Prostate gland (tissue), 2 donors: ENCODE results near the gene MMS19. TPM values are rescaled to one million over a fixed set of nuclear protein-coding genes. Genes with fewer than 3 reads are reported as not detected.
"Not testable (repeated sequence)": the region's sequence is repeated elsewhere in the genome, so short reads cannot be mapped to it uniquely, and the experiment has no call there.

Experiments
- DNase-seq: peaks from one replicate; pipeline ENCODE4 v3.0.0-alpha.2; 2019; ENCODE audit warnings: low spot score
- H3K27ac ChIP-seq, 2 donors: fragments of 200-600 bp; sonication (generic); 2 replicates each; pipeline ENCODE4 v1.5.1; 2017 to 2019
- H3K27me3 ChIP-seq: fragments of 200-600 bp; sonication (generic); replicated peaks from 2 replicates; pipeline ENCODE4 v1.5.1; 2019; ENCODE audit not compliant: insufficient read depth
- H3K36me3 ChIP-seq, 2 donors: fragments of 200-600 bp; sonication (generic); 1 replicate in 1 of 2; 2 replicates in 1 of 2; pipeline versions ENCODE4 v1.5.1 to v1.8.1; 2017 to 2019
- H3K4me1 ChIP-seq: fragments of 200-600 bp; sonication (generic); replicated peaks from 2 replicates; pipeline ENCODE4 v1.5.1; 2019
- H3K4me3 ChIP-seq, 2 donors: fragments of 200-600 bp; sonication (generic); 2 replicates each; pipeline ENCODE4 v1.5.1; 2017 to 2019
- H3K9me3 ChIP-seq: fragments of 200-600 bp; sonication (generic); 2 replicates; pipeline ENCODE4 v1.5.1; 2017
- CTCF ChIP-seq, 4 experiments: fragments of 200-600 bp in 2 of 4; fragments of 450-650 bp in 2 of 4; sonication (generic) in 2 of 4; IDR thresholded peaks; 1 replicate in 3 of 4; 2 replicates in 1 of 4; pipeline ENCODE4 v1.5.1; 2016 to 2019; ENCODE audit warnings: antibody characterized with exemption in 4 of 4, mild to moderate bottlenecking in 2 of 4, moderate library complexity in 2 of 4
- POLR2A ChIP-seq: fragments of 450-650 bp; IDR thresholded peaks from one replicate; pipeline ENCODE4 v1.6.1; 2016; ENCODE audit warnings: antibody characterized with exemption, mild to moderate bottlenecking
- POLR2AphosphoS5 ChIP-seq: sonication (generic); formaldehyde crosslinking; IDR thresholded peaks from one replicate; pipeline ENCODE4 v1.6.1; 2017; ENCODE audit warnings: antibody characterized with exemption
- WGBS: methylation state at CpG from one replicate; pipeline ENCODE4 v1.1.5; 2018; 5-methylcytosine and 5-hydroxymethylcytosine counted together
- intact Hi-C: fragments of 100-400 bp; cut with DNase I; formaldehyde crosslinking; loops from one replicate; pipeline ENCODE4 v1.14.2; 2022
- total RNA-seq, 2 donors: library from RNA; depleted of rRNA; stranded (reverse); fragments of >200 nt; gene quantifications; one replicate each; pipeline ENCODE4 v1.1.0, GENCODE V29; 2016

MMS19 gene
- total RNA-seq, 2 donors from 2014 or later: 41.5 to 207 TPM

- TF ChIP-seq CTCF (IDR thresholded peaks at IDR 0.05) (no peak), POLR2AphosphoS5 (no peak), POLR2A (no peak)
- H3K36me3 ChIP-seq: no peaks in the 10 kb centered on the region
- WGBS: 96% methylated on average over 1 of the region's 1 CpG
- no peaks in the 10 kb centered on the region for H3K4me1 ChIP-seq
- H3K9me3 ChIP-seq: no peaks in the 10 kb centered on the region
- H3K27ac ChIP-seq: no peak overlapping the region
- no peak overlapping the region for H3K4me3 ChIP-seq
- intact Hi-C loops: no loop called here
- H3K27me3 ChIP-seq: no peaks in the 10 kb centered on the region
- no peak for DNase-seq
Measured at GRCh38 chr10:97483921-97484320, 14.3 kb downstream of the MMS19 start.

GRCh38 chr10:97483506-97483905 is 14.7 kb downstream of the MMS19 start:
- Histone ChIP-seq H3K36me3 (no peaks in the 10 kb centered on the region), H3K4me1 (no peaks in the 10 kb centered on the region), H3K27me3 (no peaks in the 10 kb centered on the region), H3K9me3 (no peaks in the 10 kb centered on the region), H3K4me3 (no peak overlapping the region), H3K27ac (no peak overlapping the region)
- intact Hi-C loops: no loop called here
- 51% methylated on average over 3 of the region's 3 CpGs for WGBS
- DNase-seq: no peak
- TF ChIP-seq CTCF (IDR thresholded peaks at IDR 0.05) (no peak), POLR2AphosphoS5 (no peak), POLR2A (no peak)

GRCh38 chr10:97482381-97482780 is 15.8 kb downstream of the MMS19 start:
- no peak for TF ChIP-seq POLR2A
- TF ChIP-seq CTCF (IDR thresholded peaks at IDR 0.05): no peak
- TF ChIP-seq POLR2AphosphoS5: no peak
- intact Hi-C loops: no loop called here
- no peaks in the 10 kb centered on the region for H3K4me1 ChIP-seq
- 91% methylated on average over 1 of the region's 1 CpG for WGBS
- no peak overlapping the region for H3K27ac ChIP-seq
- no peak overlapping the region for H3K4me3 ChIP-seq
- peaks cover 0 to 5% of the 10 kb centered on the region in 2 donors for H3K36me3 ChIP-seq
- no peaks in the 10 kb centered on the region for H3K9me3 ChIP-seq
- H3K27me3 ChIP-seq: no peaks in the 10 kb centered on the region
- DNase-seq: no peak

DNA sequence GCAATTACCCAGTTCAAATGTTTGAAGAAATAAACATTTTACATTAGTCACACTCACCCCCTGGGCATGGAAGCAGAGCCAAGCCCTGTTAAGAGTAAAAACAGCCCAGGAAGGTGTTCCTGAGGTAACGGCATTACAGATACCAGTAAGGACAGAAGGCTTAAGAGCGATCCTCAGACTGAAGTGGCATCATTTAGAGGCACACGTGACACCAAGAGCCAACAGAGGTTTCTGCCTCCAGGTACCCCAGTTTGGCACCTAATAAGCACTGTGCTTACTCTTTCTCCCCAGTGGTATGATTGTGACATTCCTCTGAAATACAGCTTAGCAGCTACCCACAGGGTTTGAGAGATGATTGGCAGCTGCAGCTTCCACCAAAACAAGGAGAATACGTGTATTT is 17.2 kb downstream of the MMS19 start:
- TF ChIP-seq POLR2A (no peak), POLR2AphosphoS5 (no peak), CTCF (IDR thresholded peaks at IDR 0.05) (no peak)
- Histone ChIP-seq H3K4me1 (no peaks in the 10 kb centered on the region), H3K9me3 (no peaks in the 10 kb centered on the region), H3K27me3 (no peaks in the 10 kb centered on the region), H3K4me3 (no peak overlapping the region), H3K36me3 (peaks cover 0 to 13% of the 10 kb centered on the region in 2 donors), H3K27ac (no peak overlapping the region)
- DNase-seq: no peak
- intact Hi-C loops: no loop called here
- WGBS: 86% methylated on average over 4 of the region's 4 CpGs

DNA sequence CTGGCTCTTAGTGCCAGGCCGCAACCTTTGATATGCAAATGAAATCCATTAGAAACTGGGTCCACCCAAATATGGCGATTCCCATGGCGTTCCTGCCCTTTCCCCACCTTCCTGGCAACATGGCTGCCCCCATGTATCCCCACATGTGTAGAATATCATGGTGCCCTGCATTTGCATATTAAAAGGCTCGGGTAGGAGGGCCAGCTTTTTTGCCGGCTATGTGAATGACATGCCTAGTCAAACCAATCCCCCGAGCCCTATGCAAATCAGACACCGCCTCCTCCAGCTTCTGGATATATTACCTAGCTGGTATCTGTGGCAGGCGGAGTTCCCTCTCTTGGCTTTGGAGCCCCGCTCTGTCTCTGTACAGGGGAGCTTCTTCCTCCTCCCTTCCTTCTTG is 18.3 kb downstream of the MMS19 start:
- DNase-seq: no peak
- H3K27me3 ChIP-seq: no peaks in the 10 kb centered on the region

DNA sequence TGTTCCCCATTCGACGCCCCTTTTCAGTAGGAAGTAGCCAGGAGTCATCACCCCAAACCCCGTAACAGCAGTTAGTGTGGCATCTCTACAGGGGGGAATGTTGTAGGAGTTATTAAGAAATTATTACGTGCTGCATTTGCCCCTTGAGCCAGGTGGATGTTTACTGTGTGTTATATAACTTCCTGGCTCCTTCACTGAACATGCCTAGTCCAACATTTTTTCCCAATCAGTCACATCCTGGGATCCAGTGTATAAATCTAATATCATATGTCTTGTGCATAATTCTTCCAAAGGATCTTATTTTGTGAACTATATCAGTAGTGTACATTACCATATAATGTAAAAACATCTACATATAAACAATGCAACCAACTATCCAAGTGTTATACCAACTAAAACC is 18.8 kb downstream of the MMS19 start:
- DNase-seq, H3K27ac ChIP-seq, H3K9me3 ChIP-seq, H3K27me3 ChIP-seq, H3K4me3 ChIP-seq, H3K4me1 ChIP-seq, intact Hi-C loops: not testable (repeated sequence)
- 72% methylated on average over 4 of the region's 4 CpGs for WGBS
- H3K36me3 ChIP-seq: peaks cover 0 to 13% of the 10 kb centered on the region in 2 donors

More for the DNA sequence above, 18.3 kb downstream of the MMS19 start:
- Histone ChIP-seq H3K9me3 (no peaks in the 10 kb centered on the region), H3K4me1 (no peaks in the 10 kb centered on the region), H3K36me3 (peaks cover 0 to 13% of the 10 kb centered on the region in 2 donors), H3K27ac (no peak overlapping the region), H3K4me3 (no peak overlapping the region)
- WGBS: 87% methylated on average over 9 of the region's 9 CpGs
- TF ChIP-seq CTCF (IDR thresholded peaks at IDR 0.05) (no peak), POLR2AphosphoS5 (no peak), POLR2A (no peak)
- intact Hi-C loops: no loop called here
